Panc1 (cell line): ENCODE results near the gene FAM174A.

Experiments
- CTCF ChIP-seq: fragments of 450-650 bp; IDR thresholded peaks from 2 replicates; pipeline ENCODE4 v1.5.1; 2017; ENCODE audit warnings: mild to moderate bottlenecking
- POLR2AphosphoS5 ChIP-seq: IDR thresholded peaks from 2 replicates; pipeline ENCODE4 v1.6.1; 2012; ENCODE audit warnings: mild to moderate bottlenecking, low read depth, low read length, moderate library complexity
- REST ChIP-seq, 2 experiments: IDR thresholded peaks; 2 replicates each; pipeline ENCODE4 v1.6.1; 2011 to 2012; ENCODE audit warnings: low read depth in 2 of 2, control low read depth in 1 of 2, low read length in 1 of 2, mild to moderate bottlenecking in 1 of 2, moderate library complexity in 1 of 2; ENCODE audit not compliant: insufficient read depth in 1 of 2
- SIN3A ChIP-seq: IDR thresholded peaks from 2 replicates; pipeline ENCODE4 v1.6.1; 2012; ENCODE audit warnings: low read depth, mild to moderate bottlenecking, low read length, moderate library complexity, borderline replicate concordance; ENCODE audit not compliant: insufficient read depth
- TCF7L2 ChIP-seq: IDR thresholded peaks from 2 replicates; pipeline ENCODE4 v1.6.1; 2011; ENCODE audit warnings: mild to moderate bottlenecking, low read depth, low read length, inconsistent platforms

- no peak for TF ChIP-seq CTCF
- no peak for TF ChIP-seq POLR2AphosphoS5
- TF ChIP-seq SIN3A = no peak
- TF ChIP-seq REST (IDR thresholded peaks at IDR 0.05; ENCODE audit: insufficient read depth in 1 of 2, low read depth in 2 of 2, low read length in 1 of 2) = no peak
- no peak for TF ChIP-seq TCF7L2
These were observed 80.2 kb downstream of the FAM174A start for GRCh38 chr5:100615362-100615761.
